Measurements from ENCODE around the gene DCLK1. TPM values are rescaled to one million over a fixed set of nuclear protein-coding genes. Genes with fewer than 3 reads are reported as not detected.

DCLK1 gene
- total and polyA plus RNA-seq, 4 donors = 0.04 to 0.56 (median 0.20) TPM

- no peak for TF ChIP-seq ZBTB33 (IDR thresholded peaks at IDR 0.05)
- no peak for TF ChIP-seq NR2F2 (IDR thresholded peaks at IDR 0.05)
- TF ChIP-seq TAF1 (conservative IDR thresholded peaks at IDR 0.05) = no peak
Observed at GRCh38 chr13:35838356-35838755, 292.8 kb downstream of the DCLK1 start (continued).

DNA sequence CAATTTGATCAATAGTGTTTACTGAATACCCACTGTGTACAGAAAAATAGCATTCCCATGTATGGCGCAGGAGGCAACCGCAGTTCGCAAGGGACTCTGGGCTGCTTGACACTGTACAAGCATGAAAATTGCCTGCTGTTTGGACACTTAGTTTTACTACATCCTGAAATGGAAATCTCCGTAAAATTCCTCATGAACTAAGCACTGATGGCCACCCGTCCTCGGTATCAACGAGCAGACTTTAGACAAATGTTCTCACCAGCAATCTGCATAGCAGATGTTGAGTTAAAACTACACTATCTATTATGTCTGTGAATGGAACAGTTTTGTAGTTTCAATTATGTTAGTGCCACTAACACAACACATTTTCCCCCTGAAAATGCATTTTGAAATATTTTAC, 294.7 kb downstream of the DCLK1 start:
- TF ChIP-seq JUND (IDR thresholded peaks at IDR 0.05) (no peak), TAF1 (conservative IDR thresholded peaks at IDR 0.05) (no peak), GABPA (IDR thresholded peaks at IDR 0.05 in 1 of 2, conservative IDR thresholded peaks at IDR 0.05 in 1 of 2) (no peak), HNF4G (IDR thresholded peaks at IDR 0.05) (no peak), MAX (IDR thresholded peaks at IDR 0.05) (no peak), SP1 (IDR thresholded peaks at IDR 0.05) (no peak), ZBTB33 (IDR thresholded peaks at IDR 0.05) (no peak), FOXA2 (IDR thresholded peaks at IDR 0.05) (no peak), NR2F2 (IDR thresholded peaks at IDR 0.05) (no peak), ATF3 (IDR thresholded peaks at IDR 0.05) (no peak), REST (IDR thresholded peaks at IDR 0.05) (no peak), FOXA1 (IDR thresholded peaks at IDR 0.05) (no peak), RAD21 (IDR thresholded peaks at IDR 0.05) (no peak), RXRA (IDR thresholded peaks at IDR 0.05) (no peak), EGR1 (IDR thresholded peaks at IDR 0.05; ENCODE audit: low read depth in 2 of 2) (no peak), HNF4A (conservative IDR thresholded peaks at IDR 0.05) (no peak), YY1 (IDR thresholded peaks at IDR 0.05) (no peak)
- TF ChIP-seq, protein P1, sequence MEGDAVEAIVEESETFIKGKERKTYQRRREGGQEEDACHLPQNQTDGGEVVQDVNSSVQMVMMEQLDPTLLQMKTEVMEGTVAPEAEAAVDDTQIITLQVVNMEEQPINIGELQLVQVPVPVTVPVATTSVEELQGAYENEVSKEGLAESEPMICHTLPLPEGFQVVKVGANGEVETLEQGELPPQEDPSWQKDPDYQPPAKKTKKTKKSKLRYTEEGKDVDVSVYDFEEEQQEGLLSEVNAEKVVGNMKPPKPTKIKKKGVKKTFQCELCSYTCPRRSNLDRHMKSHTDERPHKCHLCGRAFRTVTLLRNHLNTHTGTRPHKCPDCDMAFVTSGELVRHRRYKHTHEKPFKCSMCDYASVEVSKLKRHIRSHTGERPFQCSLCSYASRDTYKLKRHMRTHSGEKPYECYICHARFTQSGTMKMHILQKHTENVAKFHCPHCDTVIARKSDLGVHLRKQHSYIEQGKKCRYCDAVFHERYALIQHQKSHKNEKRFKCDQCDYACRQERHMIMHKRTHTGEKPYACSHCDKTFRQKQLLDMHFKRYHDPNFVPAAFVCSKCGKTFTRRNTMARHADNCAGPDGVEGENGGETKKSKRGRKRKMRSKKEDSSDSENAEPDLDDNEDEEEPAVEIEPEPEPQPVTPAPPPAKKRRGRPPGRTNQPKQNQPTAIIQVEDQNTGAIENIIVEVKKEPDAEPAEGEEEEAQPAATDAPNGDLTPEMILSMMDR (IDR thresholded peaks at IDR 0.05; ENCODE audit: low read depth, low read length, missing input control) = no peak
- Histone ChIP-seq H3K4me1 (ENCODE audit: control insufficient read depth in 4 of 4, insufficient read depth in 4 of 4, low read length in 3 of 4) (no peaks in the 10 kb centered on the region), H3K9ac (ENCODE audit: low read depth in 1 of 2, low read length in 2 of 2) (no peak overlapping the region), H3K27me3 (ENCODE audit: control insufficient read depth in 4 of 4, insufficient read depth in 4 of 4, low read length in 3 of 4) (peaks cover 0 to 6% (median 0%) of the 10 kb centered on the region in 4 donors), H3K9me3 (ENCODE audit: control insufficient read depth in 4 of 4, low read length in 3 of 4) (no peaks in the 10 kb centered on the region), H3K27ac (ENCODE audit: low read depth in 1 of 2, low read length in 2 of 2) (no peak overlapping the region), H3K36me3 (ENCODE audit: control insufficient read depth in 4 of 4, insufficient read depth in 3 of 4, low read depth in 1 of 4, low read length in 3 of 4) (no peaks in the 10 kb centered on the region), H3K4me3 (ENCODE audit: low read depth in 1 of 3, low read length in 3 of 3) (no peak overlapping the region)
- WGBS = 87% methylated on average over 7 of the region's 7 CpGs
- no peak for DNase-seq (ENCODE audit: low spot score)
